Endothelial cell of umbilical vein (primary cell): ENCODE measurements around the gene POLR3G. TPM values are rescaled to one million over a fixed set of nuclear protein-coding genes. Genes with fewer than 3 reads are reported as not detected.

ENCODE experiments used
- BruUV-seq: library from RNA; stranded (reverse); fragments of 400-500 nt; replicated peaks from 2 replicates; lab custom pipeline; 2021; lab: Mats Ljungman, UMichigan
- CTCF ChIA-PET: fragments of 300-600, 350-600 bp; sonication (Branson Sonifier 250); formaldehyde crosslinking; loops from one replicate; lab custom pipeline; 2021; ENCODE audit warnings: antibody characterized with exemption, inconsistent platforms; lab: Charles Lee
- POLR2A ChIA-PET: fragments of 300-600, 350-600 bp; sonication (Branson Sonifier 250); formaldehyde crosslinking; loops from one replicate; lab custom pipeline; 2021; ENCODE audit warnings: antibody characterized with exemption, inconsistent platforms; lab: Charles Lee
- DNase-seq: peaks from one replicate; pipeline ENCODE4 v3.0.0-alpha.2; 2011; ENCODE audit warnings: low read depth, low spot score
- FAIRE-seq: peaks from 2 replicates; lab custom pipeline; 2011; peaks lifted over from hg19 to GRCh38; lab: Jason Lieb, UNC
- H2AFZ ChIP-seq: 2 replicates; pipeline ENCODE4 v1.6.0; 2012; ENCODE audit warnings: low read depth, low read length, control low read depth, inconsistent platforms
- H3K27ac ChIP-seq: 2 replicates; pipeline ENCODE4 v1.5.1; 2011; ENCODE audit warnings: low read depth, mild to moderate bottlenecking, control low read depth, low read length, moderate library complexity; ENCODE audit not compliant: insufficient read depth
- H3K27me3 ChIP-seq, 2 experiments: 2 replicates each; pipeline versions ENCODE4 v1.6.0 to v1.6.1; 2011; ENCODE audit warnings: low read length in 2 of 2, mixed read lengths in 1 of 2; ENCODE audit not compliant: control insufficient read depth in 2 of 2, insufficient read depth in 2 of 2
- H3K36me3 ChIP-seq, 2 experiments: 2 replicates in 1 of 2; 3 replicates in 1 of 2; pipeline ENCODE4 v1.5.1; 2011; ENCODE audit warnings: low read length in 2 of 2, mild to moderate bottlenecking in 1 of 2, moderate library complexity in 1 of 2; ENCODE audit not compliant: control insufficient read depth in 2 of 2, insufficient read depth in 2 of 2; ENCODE audit errors: extremely low read depth in 1 of 2
- H3K4me1 ChIP-seq: 3 replicates; pipeline ENCODE4 v1.5.1; 2011; ENCODE audit warnings: mild to moderate bottlenecking, low read length; ENCODE audit not compliant: control insufficient read depth, insufficient read depth; ENCODE audit errors: extremely low read depth
- H3K4me2 ChIP-seq: 2 replicates; pipeline ENCODE4 v1.6.1; 2011; ENCODE audit warnings: low read length, control low read depth, mixed read lengths; ENCODE audit not compliant: insufficient read depth
- H3K4me3 ChIP-seq, 3 experiments: fragments of 200-600 bp in 1 of 3; sonication (generic), shearing (Covaris generic) in 1 of 3; replicated peaks in 1 of 3; 2 replicates each; pipeline ENCODE4 v1.5.1; 2011 to 2016; ENCODE audit warnings: control low read depth in 3 of 3, low read length in 3 of 3, mild to moderate bottlenecking in 2 of 3, inconsistent platforms in 1 of 3, low read depth in 1 of 3, moderate library complexity in 1 of 3; ENCODE audit not compliant: insufficient read depth in 1 of 3
- H3K79me2 ChIP-seq: 2 replicates; pipeline ENCODE4 v1.6.0; 2012; ENCODE audit warnings: low read length, inconsistent platforms; ENCODE audit not compliant: control insufficient read depth, insufficient read depth
- H3K9ac ChIP-seq: replicated peaks from 2 replicates; pipeline ENCODE3; 2011; ENCODE audit warnings: low read length, control low read depth; ENCODE audit not compliant: insufficient read depth; ENCODE audit errors: extremely low read depth
- H3K9me1 ChIP-seq: replicated peaks from 3 replicates; pipeline ENCODE4 v1.6.0; 2011; ENCODE audit warnings: mild to moderate bottlenecking, low read length; ENCODE audit not compliant: control insufficient read depth, insufficient read depth; ENCODE audit errors: extremely low read depth
- H3K9me3 ChIP-seq: replicated peaks from 2 replicates; pipeline ENCODE4 v1.5.1; 2012; ENCODE audit warnings: low read length, inconsistent platforms; ENCODE audit not compliant: control insufficient read depth, insufficient read depth
- H4K20me1 ChIP-seq: replicated peaks from 2 replicates; pipeline ENCODE3; 2011; ENCODE audit warnings: mild to moderate bottlenecking, low read length; ENCODE audit not compliant: control insufficient read depth, insufficient read depth; ENCODE audit errors: extremely low read depth
- EZH2 ChIP-seq: IDR thresholded peaks from 2 replicates; pipeline ENCODE4 v1.6.1; 2012; ENCODE audit warnings: borderline replicate concordance, low read depth, mild to moderate bottlenecking, moderate library complexity, low read length, inconsistent platforms; ENCODE audit not compliant: severe bottlenecking
- FOS ChIP-seq: IDR thresholded peaks from 2 replicates; pipeline ENCODE4 v1.6.1; 2011; ENCODE audit warnings: mild to moderate bottlenecking, low read length, moderate library complexity, borderline replicate concordance; ENCODE audit not compliant: insufficient read depth
- GATA2 ChIP-seq: IDR thresholded peaks from 2 replicates; pipeline ENCODE4 v1.7.0; 2011; ENCODE audit warnings: low read depth, mild to moderate bottlenecking, moderate library complexity, mixed read lengths, low read length; ENCODE audit not compliant: insufficient read length, insufficient read depth
- JUN ChIP-seq: IDR thresholded peaks from 2 replicates; pipeline ENCODE4 v1.6.1; 2011; ENCODE audit warnings: borderline replicate concordance, low read depth; ENCODE audit not compliant: insufficient read length, insufficient read depth
- MAX ChIP-seq: IDR thresholded peaks from 2 replicates; pipeline ENCODE4 v1.6.1; 2011; ENCODE audit not compliant: insufficient read depth, insufficient read length
- MYC ChIP-seq: IDR thresholded peaks from one replicate; pipeline ENCODE4 v1.6.1; 2011; ENCODE audit warnings: mild to moderate bottlenecking, low read depth, low read length
- POLR2A ChIP-seq: IDR thresholded peaks from 2 replicates; pipeline ENCODE4 v1.6.1; 2012; ENCODE audit warnings: low read depth, mild to moderate bottlenecking, control low read depth, low read length
- POLR2AphosphoS5 ChIP-seq: IDR thresholded peaks from 2 replicates; pipeline ENCODE4 v1.6.1; 2012; ENCODE audit warnings: low read depth, mild to moderate bottlenecking, control low read depth, low read length, moderate library complexity; ENCODE audit not compliant: insufficient read depth
- dilution Hi-C: fragments of 300-500 bp; cut with MboI; formaldehyde crosslinking; loops from one replicate; pipeline ENCODE4 v1.15.0; 2019; ENCODE audit warnings: low sequenced_read_pairs; ENCODE audit not compliant: extremely low pct_ligation_motif_present
- intact Hi-C: fragments of 100-400 bp; cut with micrococcal nuclease; formaldehyde crosslinking; loops from one replicate; pipeline ENCODE4 v1.10.0; 2022
- polyA plus RNA-seq, 4 experiments: library from polyadenylated mRNA; depleted of rRNA in 3 of 4; stranded (reverse) in 3 of 4; unstranded in 1 of 4; fragments of >200 nt; gene quantifications; 2 replicates each; pipeline versions ENCODE4 v1.2.1 to v1.2.3, GENCODE V29; 2011 to 2012; ENCODE audit warnings: missing spikeins in 1 of 4
- total RNA-seq: library from RNA; stranded (reverse); gene quantifications from 2 replicates; pipeline ENCODE4 v1.2.3, GENCODE V29; 2021
- TF ChIP-seq, protein P1 (sequence below), 2 donors: IDR thresholded peaks; 1 replicate in 1 of 2; 2 replicates in 1 of 2; pipeline ENCODE4 v1.5.1; 2011; ENCODE audit warnings: low read length in 2 of 2, mild to moderate bottlenecking in 2 of 2, moderate library complexity in 2 of 2, control low read depth in 1 of 2, inconsistent platforms in 1 of 2, low read depth in 1 of 2; ENCODE audit not compliant: insufficient read depth in 1 of 2; ENCODE audit errors: extremely low read depth in 1 of 2

POLR3G gene
- total and polyA plus RNA-seq, 2 donors (not counting 3 experiments of a cell fraction or from before 2014, with no cell fraction given), result 15.0 to 15.7 TPM

DNA sequence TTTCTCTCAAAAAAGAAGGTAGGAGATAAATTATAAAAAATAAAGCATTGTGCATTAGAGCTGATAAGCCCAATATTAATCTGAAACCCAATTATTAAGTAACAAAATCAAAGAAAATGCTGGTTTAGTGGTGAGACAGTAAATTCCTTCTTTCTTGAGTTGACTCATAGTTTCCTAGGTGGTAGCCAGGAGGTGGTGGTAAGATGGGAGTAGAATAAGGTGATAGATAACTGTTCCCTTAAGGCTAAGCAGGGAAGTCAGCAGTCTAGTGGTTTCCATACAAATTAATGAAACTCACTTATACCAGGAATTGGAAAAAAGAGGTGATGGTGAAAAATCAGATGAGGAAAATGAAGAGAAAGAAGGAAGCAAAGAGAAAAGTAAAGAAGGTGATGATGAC lies 31.6 kb downstream of the POLR3G start:
- DNase-seq, result no peak
- Histone ChIP-seq H3K4me2 (no peak overlapping the region), H3K27ac (no peak overlapping the region), H3K9me3 (no peaks in the 10 kb centered on the region), H3K4me1 (no peaks in the 10 kb centered on the region), H4K20me1 (no peaks in the 10 kb centered on the region), H3K4me3 (no peak overlapping the region), H3K9ac (no peak overlapping the region), H3K36me3 (no peaks in the 10 kb centered on the region), H3K9me1 (no peaks in the 10 kb centered on the region), H3K79me2 (no peaks in the 10 kb centered on the region), H2AFZ (no peak overlapping the region), H3K27me3 (no peaks in the 10 kb centered on the region)
- dilution Hi-C loops, result no loop called here
- POLR2A ChIA-PET, result no interaction called here
- CTCF ChIA-PET, result no interaction called here
- intact Hi-C loops, result no loop called here
- no TSS peak for BruUV-seq
- TF ChIP-seq MYC, result no peak
- TF ChIP-seq POLR2AphosphoS5, result no peak
- no peak for TF ChIP-seq GATA2
- TF ChIP-seq EZH2, result no peak
- TF ChIP-seq, protein P1, sequence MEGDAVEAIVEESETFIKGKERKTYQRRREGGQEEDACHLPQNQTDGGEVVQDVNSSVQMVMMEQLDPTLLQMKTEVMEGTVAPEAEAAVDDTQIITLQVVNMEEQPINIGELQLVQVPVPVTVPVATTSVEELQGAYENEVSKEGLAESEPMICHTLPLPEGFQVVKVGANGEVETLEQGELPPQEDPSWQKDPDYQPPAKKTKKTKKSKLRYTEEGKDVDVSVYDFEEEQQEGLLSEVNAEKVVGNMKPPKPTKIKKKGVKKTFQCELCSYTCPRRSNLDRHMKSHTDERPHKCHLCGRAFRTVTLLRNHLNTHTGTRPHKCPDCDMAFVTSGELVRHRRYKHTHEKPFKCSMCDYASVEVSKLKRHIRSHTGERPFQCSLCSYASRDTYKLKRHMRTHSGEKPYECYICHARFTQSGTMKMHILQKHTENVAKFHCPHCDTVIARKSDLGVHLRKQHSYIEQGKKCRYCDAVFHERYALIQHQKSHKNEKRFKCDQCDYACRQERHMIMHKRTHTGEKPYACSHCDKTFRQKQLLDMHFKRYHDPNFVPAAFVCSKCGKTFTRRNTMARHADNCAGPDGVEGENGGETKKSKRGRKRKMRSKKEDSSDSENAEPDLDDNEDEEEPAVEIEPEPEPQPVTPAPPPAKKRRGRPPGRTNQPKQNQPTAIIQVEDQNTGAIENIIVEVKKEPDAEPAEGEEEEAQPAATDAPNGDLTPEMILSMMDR (IDR thresholded peaks at IDR 0.05; ENCODE audit: extremely low read depth in 1 of 2, insufficient read depth in 1 of 2, low read depth in 1 of 2, low read length in 2 of 2), result no peak
- TF ChIP-seq FOS, result no peak
- no peak for TF ChIP-seq POLR2A
- TF ChIP-seq MAX, result no peak
- no peak for TF ChIP-seq JUN
- FAIRE-seq, result no peak
